ENCODE results near the gene HDAC4. TPM values are rescaled to one million over a fixed set of nuclear protein-coding genes. Genes with fewer than 3 reads are reported as not detected.

Gene HDAC4
- total RNA-seq, 1 experiment from 2014 or later = 4.5 TPM

GRCh38 chr2:239399921-239400595 lies 762 bp downstream of the HDAC4 start:
- DNase-seq (ENCODE audit: low spot score) = no peak
- in situ Hi-C loops (cut with HindIII; ENCODE audit: low sequenced_read_pairs) = no loop called here

- peak; percentile 53 for DNase-seq (ENCODE audit: low spot score)
- in situ Hi-C loops (cut with HindIII; ENCODE audit: low sequenced_read_pairs) = no loop called here
These were observed 1.3 kb downstream of the HDAC4 start for GRCh38 chr2:239399433-239399920.

GRCh38 chr2:239398521-239398921 lies 2.3 kb downstream of the HDAC4 start:
- in situ Hi-C loops (cut with HindIII; ENCODE audit: low sequenced_read_pairs) = no loop called here
- DNase-seq (ENCODE audit: low spot score) = peak; percentile 55

GRCh38 chr2:239397931-239398471 lies 2.8 kb downstream of the HDAC4 start:
- no peak for DNase-seq (ENCODE audit: low spot score)
- in situ Hi-C loops (cut with HindIII; ENCODE audit: low sequenced_read_pairs) = no loop called here

GRCh38 chr2:239396881-239397681 lies 3.7 kb downstream of the HDAC4 start:
- peak; percentile 28 for DNase-seq (ENCODE audit: low spot score)
- in situ Hi-C loops (cut with HindIII; ENCODE audit: low sequenced_read_pairs) = no loop called here

DNA sequence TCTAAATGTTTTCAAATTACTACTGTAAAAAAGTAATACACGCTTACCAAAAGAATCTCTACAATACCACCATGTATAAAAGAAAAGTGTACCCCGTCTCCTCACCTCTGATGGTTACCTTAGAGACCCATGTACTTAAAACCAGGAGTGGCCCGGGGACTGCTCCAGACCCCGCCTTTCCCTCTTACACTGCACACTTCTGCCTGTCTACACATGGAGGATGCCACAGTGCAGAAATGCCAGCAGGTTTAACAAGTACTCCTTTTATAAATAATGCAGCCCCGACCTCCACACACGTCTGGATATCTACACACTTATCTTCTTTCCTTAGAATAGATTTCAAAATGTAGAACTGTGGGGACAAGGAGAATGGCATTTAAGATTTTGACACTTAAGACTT lies 5.3 kb downstream of the HDAC4 start:
- no peak for DNase-seq (ENCODE audit: low spot score)
- in situ Hi-C loops (cut with HindIII; ENCODE audit: low sequenced_read_pairs) = no loop called here

DNA sequence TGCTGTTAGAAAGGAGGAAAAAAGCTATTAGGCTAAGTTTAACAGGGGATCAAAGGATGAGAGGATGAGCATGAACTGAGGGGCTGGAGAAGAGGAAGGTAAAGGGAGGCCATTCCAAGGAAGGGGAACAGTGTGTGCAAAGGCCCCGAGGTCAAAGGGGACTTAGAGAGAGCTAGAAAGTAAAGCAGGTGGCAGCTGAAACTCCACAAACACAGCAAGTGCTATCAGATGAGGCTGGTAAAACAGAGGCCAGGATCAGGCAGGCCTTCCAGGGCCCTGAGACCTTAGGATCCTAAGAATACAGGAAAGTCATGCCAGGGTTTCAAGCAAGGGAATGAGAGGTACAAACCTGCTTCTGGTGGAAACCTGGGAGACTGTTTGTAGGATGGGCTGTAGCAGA lies 5.8 kb downstream of the HDAC4 start:
- in situ Hi-C loops (cut with HindIII; ENCODE audit: low sequenced_read_pairs) = no loop called here

GRCh38 chr2:239394346-239394945 lies 6.4 kb downstream of the HDAC4 start:
- DNase-seq (ENCODE audit: low spot score) = no peak
- in situ Hi-C loops (cut with HindIII; ENCODE audit: low sequenced_read_pairs) = no loop called here

More for the DNA sequence above, 5.8 kb downstream of the HDAC4 start:
- no peak for DNase-seq (ENCODE audit: low spot score)

- DNase-seq (ENCODE audit: low spot score) = no peak
- in situ Hi-C loops (cut with HindIII; ENCODE audit: low sequenced_read_pairs) = no loop called here
These were observed 6.9 kb downstream of the HDAC4 start for GRCh38 chr2:239393941-239394340.

DNA sequence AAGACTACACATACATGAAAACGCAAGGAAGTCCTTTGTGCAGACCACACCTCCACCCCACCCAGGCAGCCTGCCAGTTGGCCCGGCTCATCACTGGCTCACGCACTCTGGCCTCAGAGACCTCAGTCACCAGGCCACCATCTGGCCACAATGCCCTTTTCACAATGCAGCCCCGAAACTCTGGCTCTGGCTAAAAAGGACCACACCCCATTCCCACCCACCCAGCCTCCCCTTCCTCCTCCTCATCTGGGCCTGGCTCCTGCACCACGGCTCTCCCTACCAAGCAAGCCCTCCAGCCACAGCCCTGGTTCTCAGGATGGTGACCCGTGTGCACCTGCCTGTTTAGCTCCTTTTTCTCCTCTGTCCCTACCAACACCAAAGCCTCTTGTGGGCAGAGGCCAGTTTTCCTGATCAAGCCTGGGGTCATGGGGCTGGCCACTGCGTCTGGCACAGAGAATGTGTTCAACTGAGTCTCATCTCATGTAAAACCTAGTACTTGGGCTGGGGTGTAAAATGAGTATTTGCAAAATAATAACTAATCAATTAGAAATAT lies 7.4 kb downstream of the HDAC4 start:
- in situ Hi-C loops (cut with HindIII; ENCODE audit: low sequenced_read_pairs) = no loop called here

GRCh38 chr2:239392688-239393387 lies 8.0 kb downstream of the HDAC4 start:
- in situ Hi-C loops (cut with HindIII; ENCODE audit: low sequenced_read_pairs) = no loop called here
- DNase-seq (ENCODE audit: low spot score) = no peak

More for the DNA sequence above, 7.4 kb downstream of the HDAC4 start:
- DNase-seq (ENCODE audit: low spot score) = no peak

DNA sequence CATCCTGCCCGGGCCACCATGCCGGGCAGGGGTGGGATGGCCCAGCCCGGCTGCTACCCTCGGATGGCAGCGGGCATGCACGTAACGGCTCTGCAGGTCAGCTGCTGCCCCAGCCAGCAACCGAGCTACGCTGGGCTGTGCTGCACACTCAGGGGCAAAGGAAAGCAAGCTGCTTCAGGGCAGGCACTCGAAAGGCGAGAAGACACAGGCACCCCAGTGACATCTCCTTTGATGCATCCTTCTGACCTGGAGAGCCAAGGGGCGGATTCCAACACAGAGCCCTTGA lies 8.8 kb downstream of the HDAC4 start:
- DNase-seq (ENCODE audit: low spot score) = no peak
- in situ Hi-C loops (cut with HindIII; ENCODE audit: low sequenced_read_pairs) = no loop called here

- no peak for DNase-seq (ENCODE audit: low spot score)
- in situ Hi-C loops (cut with HindIII; ENCODE audit: low sequenced_read_pairs) = no loop called here
These were observed 9.3 kb downstream of the HDAC4 start for GRCh38 chr2:239391286-239392071.

GRCh38 chr2:239390546-239391285 lies 10.1 kb downstream of the HDAC4 start:
- DNase-seq (ENCODE audit: low spot score) = no peak
- in situ Hi-C loops (cut with HindIII; ENCODE audit: low sequenced_read_pairs) = no loop called here

DNA sequence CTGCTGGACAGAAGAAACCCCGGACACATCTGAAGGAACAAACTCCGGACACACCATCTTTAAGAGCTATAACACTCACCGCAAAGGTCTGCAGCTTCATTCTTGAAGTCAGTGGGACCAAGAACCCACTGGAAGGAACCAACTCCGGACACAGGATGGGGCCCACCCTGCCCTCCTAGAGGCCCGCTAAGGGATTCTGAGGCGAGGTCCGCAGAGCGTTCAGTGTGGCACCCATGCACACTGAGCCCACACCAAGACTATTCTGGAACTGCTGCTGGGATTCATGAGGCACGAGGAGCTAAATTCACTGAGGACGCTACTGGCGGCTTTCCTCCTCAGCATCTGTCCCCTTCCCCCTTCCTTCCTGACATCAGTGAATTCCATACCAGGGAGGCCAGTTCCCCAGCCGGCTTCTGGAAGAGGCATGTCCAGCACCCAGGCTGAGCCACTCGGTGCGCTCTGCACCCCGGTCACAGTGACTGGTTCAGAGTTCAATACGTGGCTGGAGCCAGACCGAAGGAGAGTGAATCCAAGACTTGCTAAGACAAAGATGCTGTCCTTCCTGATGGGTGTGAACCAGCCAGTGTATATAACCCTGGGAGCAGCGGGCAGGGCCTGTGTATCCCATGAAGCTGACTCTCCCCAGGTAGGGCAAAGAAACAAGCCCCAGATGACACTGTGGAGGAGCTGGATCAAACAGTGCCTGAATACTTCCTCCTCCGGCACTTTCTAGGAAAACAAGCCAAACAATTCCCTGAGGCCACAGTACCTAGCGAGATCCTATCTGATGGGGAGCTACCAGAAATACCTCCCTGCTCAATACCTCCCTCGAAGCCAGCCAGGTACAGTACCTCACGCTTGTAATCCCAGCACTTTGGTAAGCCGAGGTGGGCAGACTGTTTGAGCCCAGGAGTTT lies 11.1 kb downstream of the HDAC4 start:
- in situ Hi-C loops (cut with HindIII; ENCODE audit: low sequenced_read_pairs) = no loop called here

GRCh38 chr2:239388236-239389151 lies 12.3 kb downstream of the HDAC4 start:
- in situ Hi-C loops (cut with HindIII; ENCODE audit: low sequenced_read_pairs) = no loop called here
- no peak for DNase-seq (ENCODE audit: low spot score)

More for the DNA sequence above, 11.1 kb downstream of the HDAC4 start:
- no peak for DNase-seq (ENCODE audit: low spot score)
